ENCODE measurements around the gene GBA2.

Gene GBA2

GRCh38 chr9:35713578-35713977, 35.5 kb downstream of the GBA2 start:
- H3K4me3 ChIP-seq (ENCODE audit: low read depth, low read length), result no peak overlapping the region
- no peak for TF ChIP-seq CTCF (conservative IDR thresholded peaks at IDR 0.05; ENCODE audit: low read depth, low read length)
- DNase-seq (ENCODE audit: low read depth), result no peak

- H3K4me3 ChIP-seq (ENCODE audit: low read depth, low read length), result no peak overlapping the region
- no peak for DNase-seq (ENCODE audit: low read depth)
- TF ChIP-seq CTCF (conservative IDR thresholded peaks at IDR 0.05; ENCODE audit: low read depth, low read length), result no peak
Observed at GRCh38 chr9:35712762-35713400, 36.1 kb downstream of the GBA2 start.

GRCh38 chr9:35711501-35712428, 37.3 kb downstream of the GBA2 start:
- TF ChIP-seq CTCF (conservative IDR thresholded peaks at IDR 0.05; ENCODE audit: low read depth, low read length), result no peak
- H3K4me3 ChIP-seq (ENCODE audit: low read depth, low read length), result no peak overlapping the region
- no peak for DNase-seq (ENCODE audit: low read depth)

- no peak for TF ChIP-seq CTCF (conservative IDR thresholded peaks at IDR 0.05; ENCODE audit: low read depth, low read length)
- no peak overlapping the region for H3K4me3 ChIP-seq (ENCODE audit: low read depth, low read length)
- no peak for DNase-seq (ENCODE audit: low read depth)
Observed at GRCh38 chr9:35710818-35711500, 38.1 kb downstream of the GBA2 start.

- no peak overlapping the region for H3K4me3 ChIP-seq (ENCODE audit: low read depth, low read length)
- no peak for TF ChIP-seq CTCF (conservative IDR thresholded peaks at IDR 0.05; ENCODE audit: low read depth, low read length)
- DNase-seq (ENCODE audit: low read depth), result no peak
Observed at GRCh38 chr9:35708146-35708545, 40.9 kb downstream of the GBA2 start.

GRCh38 chr9:35706951-35707350, 42.1 kb downstream of the GBA2 start:
- H3K4me3 ChIP-seq (ENCODE audit: low read depth, low read length), result no peak overlapping the region
- no peak for TF ChIP-seq CTCF (conservative IDR thresholded peaks at IDR 0.05; ENCODE audit: low read depth, low read length)
- no peak for DNase-seq (ENCODE audit: low read depth)

All from choroid plexus epithelial cell (primary cell).